H1 (cell line): ENCODE measurements around the gene FOXK1. TPM values are rescaled to one million over a fixed set of nuclear protein-coding genes. Genes with fewer than 3 reads are reported as not detected.

Experiments used
- CTCF ChIA-PET: fragments of 300-600 bp; sonication (Branson Sonifier 250); formaldehyde crosslinking; loops from one replicate; lab custom pipeline; 2021; ENCODE audit not compliant: partially characterized antibody; lab: Charles Lee
- POLR2A ChIA-PET: fragments of 300-600 bp; sonication (Branson Sonifier 250); formaldehyde crosslinking; loops from one replicate; lab custom pipeline; 2021; ENCODE audit warnings: inconsistent platforms; ENCODE audit not compliant: partially characterized antibody; lab: Charles Lee
- DNase-seq, 2 experiments: peaks; one replicate each; pipeline versions ENCODE4 v3.0.0 to v3.0.0-alpha.2; 2010 to 2022; ENCODE audit warnings: low spot score in 2 of 2, low read depth in 1 of 2, mixed read lengths in 1 of 2
- FAIRE-seq: peaks from 2 replicates; lab custom pipeline; 2011; peaks lifted over from hg19 to GRCh38; lab: Jason Lieb, UNC
- H2AFZ ChIP-seq: 2 replicates; pipeline ENCODE4 v1.8.1; 2012; ENCODE audit warnings: low read length, inconsistent platforms
- H2AK5ac ChIP-seq: 2 replicates; pipeline ENCODE4 v1.6.1; 2013; ENCODE audit warnings: low read depth, low read length
- H2BK120ac ChIP-seq: replicated peaks from 2 replicates; pipeline ENCODE3; 2013; ENCODE audit warnings: low read depth, low read length, inconsistent platforms
- H2BK12ac ChIP-seq: 2 replicates; pipeline ENCODE4 v1.6.1; 2013; ENCODE audit warnings: low read depth, low read length
- H2BK15ac ChIP-seq: 2 replicates; pipeline ENCODE4 v1.6.1; 2013; ENCODE audit warnings: low read length
- H2BK20ac ChIP-seq: 2 replicates; pipeline ENCODE4 v1.6.1; 2013; ENCODE audit warnings: low read length
- H2BK5ac ChIP-seq: 2 replicates; pipeline ENCODE4 v1.6.1; 2013; ENCODE audit warnings: low read depth, low read length
- H3K14ac ChIP-seq: 2 replicates; pipeline ENCODE4 v1.6.1; 2013; ENCODE audit warnings: inconsistent platforms; ENCODE audit not compliant: insufficient read length
- H3K18ac ChIP-seq: 2 replicates; pipeline ENCODE4 v1.6.1; 2013; ENCODE audit warnings: low read length; ENCODE audit errors: extremely low read depth
- H3K23ac ChIP-seq: 2 replicates; pipeline ENCODE4 v1.6.1; 2013; ENCODE audit warnings: inconsistent platforms; ENCODE audit not compliant: insufficient read length
- H3K23me2 ChIP-seq: 2 replicates; pipeline ENCODE4 v1.6.1; 2013; ENCODE audit warnings: low read depth, low read length
- H3K27ac ChIP-seq: 2 replicates; pipeline ENCODE4 v1.6.1; 2011; ENCODE audit warnings: low read depth, low read length, inconsistent platforms
- H3K27me3 ChIP-seq, 4 experiments: replicated peaks in 1 of 4; 1 replicate in 1 of 4; 2 replicates in 3 of 4; pipeline versions ENCODE4 v1.6.1 to v1.8.1; 2011 to 2013; ENCODE audit warnings: low read length in 3 of 4, mild to moderate bottlenecking in 3 of 4, inconsistent platforms in 2 of 4, mixed read lengths in 2 of 4, moderate library complexity in 1 of 4; ENCODE audit not compliant: control insufficient read depth in 3 of 4, insufficient read depth in 3 of 4; ENCODE audit errors: extremely low read depth in 1 of 4
- H3K36me3 ChIP-seq, 4 experiments: 2 replicates each; pipeline versions ENCODE4 v1.6.1 to v1.8.1; 2011 to 2013; ENCODE audit warnings: mild to moderate bottlenecking in 4 of 4, low read length in 3 of 4, moderate library complexity in 2 of 4, control low read depth in 1 of 4, inconsistent platforms in 1 of 4; ENCODE audit not compliant: insufficient read depth in 4 of 4, control insufficient read depth in 2 of 4
- H3K4ac ChIP-seq: replicated peaks from 2 replicates; pipeline ENCODE3; 2013; ENCODE audit warnings: low read length, low read depth, mixed read lengths, inconsistent platforms; ENCODE audit not compliant: insufficient read length
- H3K4me1 ChIP-seq, 4 experiments: replicated peaks in 1 of 4; 1 replicate in 1 of 4; 2 replicates in 3 of 4; pipeline versions ENCODE4 v1.6.1 to v1.8.1; 2011 to 2013; ENCODE audit warnings: low read length in 3 of 4, inconsistent platforms in 2 of 4, mixed read lengths in 1 of 4; ENCODE audit not compliant: insufficient read depth in 4 of 4, control insufficient read depth in 3 of 4
- H3K4me2 ChIP-seq, 2 experiments: 2 replicates each; pipeline versions ENCODE4 v1.6.1 to v1.8.1; 2011 to 2013; ENCODE audit warnings: low read depth in 2 of 2, low read length in 2 of 2, control low read depth in 1 of 2, inconsistent platforms in 1 of 2, mild to moderate bottlenecking in 1 of 2; ENCODE audit not compliant: insufficient read depth in 1 of 2
- H3K4me3 ChIP-seq, 4 experiments: fragments of 200-600, 300-600 bp in 1 of 4; sonication (generic), shearing (Covaris generic), sonication (Bioruptor Twin) in 1 of 4; 2 replicates each; pipeline versions ENCODE4 v1.5.1 to v1.8.1; 2011 to 2016; ENCODE audit warnings: low read length in 4 of 4, low read depth in 3 of 4, control low read depth in 2 of 4, inconsistent platforms in 2 of 4, mild to moderate bottlenecking in 2 of 4, mixed read lengths in 1 of 4, moderate library complexity in 1 of 4; ENCODE audit not compliant: insufficient read depth in 2 of 4; ENCODE audit errors: extremely low read depth in 1 of 4
- H3K56ac ChIP-seq: replicated peaks from 2 replicates; pipeline ENCODE3; 2013; ENCODE audit warnings: low read depth, mild to moderate bottlenecking, mixed read lengths, low read length, inconsistent platforms; ENCODE audit not compliant: insufficient read length
- H3K79me1 ChIP-seq: 2 replicates; pipeline ENCODE4 v1.6.1; 2013; ENCODE audit warnings: low read depth, low read length, control low read depth
- H3K79me2 ChIP-seq, 2 experiments: 2 replicates each; pipeline versions ENCODE4 v1.6.1 to v1.8.1; 2012 to 2013; ENCODE audit warnings: low read length in 2 of 2, mild to moderate bottlenecking in 2 of 2, inconsistent platforms in 1 of 2; ENCODE audit not compliant: insufficient read depth in 2 of 2, control insufficient read depth in 1 of 2
- H3K9ac ChIP-seq, 4 experiments: replicated peaks in 1 of 4; 1 replicate in 1 of 4; 2 replicates in 3 of 4; pipeline versions ENCODE4 v1.6.1 to v1.8.1; 2011 to 2013; ENCODE audit warnings: low read depth in 3 of 4, low read length in 3 of 4, control low read depth in 2 of 4, mild to moderate bottlenecking in 2 of 4, moderate library complexity in 2 of 4, inconsistent platforms in 1 of 4; ENCODE audit errors: extremely low read depth in 1 of 4
- H3K9me3 ChIP-seq, 2 experiments: 2 replicates each; pipeline versions ENCODE4 v1.6.1 to v1.8.1; 2012 to 2013; ENCODE audit warnings: mild to moderate bottlenecking in 2 of 2, moderate library complexity in 2 of 2, control low read depth in 1 of 2, inconsistent platforms in 1 of 2, low read depth in 1 of 2, low read length in 1 of 2, mixed read lengths in 1 of 2; ENCODE audit not compliant: insufficient read depth in 2 of 2
- H4K20me1 ChIP-seq, 2 experiments: replicated peaks in 1 of 2; 2 replicates each; pipeline versions ENCODE3 to v1.8.1; 2011 to 2013; ENCODE audit warnings: inconsistent platforms in 2 of 2, low read length in 2 of 2, mild to moderate bottlenecking in 1 of 2; ENCODE audit not compliant: insufficient read depth in 2 of 2, control insufficient read depth in 1 of 2
- H4K5ac ChIP-seq: 2 replicates; pipeline ENCODE4 v1.6.1; 2013; ENCODE audit warnings: low read length, low read depth, mixed read lengths, inconsistent platforms; ENCODE audit not compliant: insufficient read length
- H4K8ac ChIP-seq: 2 replicates; pipeline ENCODE4 v1.8.0; 2013; ENCODE audit warnings: mild to moderate bottlenecking, moderate library complexity, low read length, inconsistent platforms; ENCODE audit not compliant: insufficient read depth; ENCODE audit errors: extremely low read depth
- H4K91ac ChIP-seq: replicated peaks from 2 replicates; pipeline ENCODE3; 2013; ENCODE audit warnings: low read length, mixed read lengths, inconsistent platforms; ENCODE audit not compliant: insufficient read length
- BCL11A ChIP-seq, 2 experiments: IDR thresholded peaks; one replicate each; pipeline ENCODE4 v1.6.1; 2011; ENCODE audit warnings: low read depth in 2 of 2, low read length in 2 of 2, mild to moderate bottlenecking in 2 of 2
- GTF2F1 ChIP-seq: IDR thresholded peaks from 2 replicates; pipeline ENCODE4 v1.6.1; 2012; ENCODE audit warnings: low read depth, low read length, improper control_type of control experiment, borderline replicate concordance
- POU5F1 ChIP-seq: IDR thresholded peaks from 2 replicates; pipeline ENCODE4 v1.6.1; 2011; ENCODE audit warnings: low read depth, mild to moderate bottlenecking, low read length, moderate library complexity
- RBBP5 ChIP-seq: IDR thresholded peaks from 2 replicates; pipeline ENCODE4 v1.7.1; 2012; ENCODE audit warnings: low read depth, mild to moderate bottlenecking, inconsistent platforms, low read length, moderate library complexity, borderline replicate concordance
- SP4 ChIP-seq: IDR thresholded peaks from 2 replicates; pipeline ENCODE4 v1.6.1; 2012; ENCODE audit warnings: low read length, inconsistent platforms
- TAF1 ChIP-seq: IDR thresholded peaks from 2 replicates; pipeline ENCODE4 v1.6.1; 2011; ENCODE audit warnings: mild to moderate bottlenecking, low read depth, low read length
- TAF7 ChIP-seq: optimal IDR thresholded peaks from 2 replicates; pipeline ENCODE3; 2011; ENCODE audit warnings: low read depth, mild to moderate bottlenecking, inconsistent platforms, low read length, moderate library complexity, borderline replicate concordance
- WGBS, 2 experiments: shearing (Covaris generic) in 1 of 2; methylation state at CpG; one replicate each; pipeline versions ENCODE4 v1.1.6 to v1.1.7; 2013 to 2015; ENCODE audit warnings: low lambda C conversion rate in 2 of 2, mixed read lengths in 2 of 2, inconsistent platforms in 1 of 2, low coverage in 1 of 2, missing lambda C conversion rate in 1 of 2; ENCODE audit not compliant: insufficient replicate concordance in 2 of 2, insufficient coverage in 1 of 2, insufficient read length in 1 of 2; ENCODE audit errors: extremely low coverage in 1 of 2, missing lambda C conversion rate in 1 of 2; 5-methylcytosine and 5-hydroxymethylcytosine counted together
- polyA plus RNA-seq, 7 experiments: library from polyadenylated mRNA; depleted of rRNA in 3 of 7; stranded (reverse) in 5 of 7; unstranded in 2 of 7; fragments of >200 nt in 5 of 7; fragments of 200-250 nt in 2 of 7; gene quantifications; 1 replicate in 5 of 7; 2 replicates in 1 of 7; 4 replicates in 1 of 7; pipeline versions ENCODE4 v1.2.1 to v1.2.3, GENCODE V29; 2011 to 2013; ENCODE audit warnings: missing spikeins in 2 of 7, mixed read lengths in 2 of 7
- total RNA-seq: library from RNA; stranded (reverse); fragmentation: NEBNext Ultra II Directional; extraction: Animal tissue kit (Norgen Biotek cat#: 25700); gene quantifications from 2 replicates; pipeline ENCODE4 v1.2.1, GENCODE V29; 2021

The FOXK1 gene
- total and polyA plus RNA-seq, 2 of the 8 experiments (the other 6 are each of a cell fraction or from before 2014, with no cell fraction given), result 2.0 to 8.5 TPM

DNA sequence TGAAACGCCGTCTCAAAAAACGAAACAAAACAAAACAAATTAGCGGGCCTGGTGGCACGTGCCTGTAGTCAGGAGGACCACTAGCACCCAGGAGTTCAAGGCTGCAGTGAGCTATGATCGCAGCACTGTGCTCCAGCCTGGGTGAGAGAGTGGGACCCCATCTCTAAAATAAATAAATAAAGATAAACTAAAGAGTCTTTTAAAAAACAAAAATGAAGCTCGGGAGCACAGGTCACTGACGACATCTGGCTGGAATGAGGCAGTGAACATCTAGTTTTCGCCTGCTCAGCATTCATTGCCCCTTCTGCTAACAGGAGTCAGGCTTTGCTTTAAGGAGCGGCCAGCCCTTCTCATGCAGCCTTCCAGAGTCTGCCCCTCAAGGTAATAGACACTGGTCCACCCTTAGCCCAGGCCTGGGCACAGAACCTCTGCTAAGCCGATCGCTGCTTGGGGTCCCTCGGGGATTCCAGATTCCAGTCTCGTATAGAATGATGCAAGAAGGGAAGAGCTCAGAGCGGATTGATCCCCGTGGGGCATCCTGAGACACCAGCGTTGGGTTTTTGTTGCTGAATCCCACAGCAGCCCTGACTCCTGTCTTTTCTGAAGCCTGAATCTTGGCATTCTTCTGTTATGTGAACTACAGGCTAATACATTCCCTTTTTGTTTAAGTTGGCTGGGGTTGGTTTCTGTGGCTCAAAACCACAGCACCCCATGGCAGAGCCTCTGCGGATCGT is 14.2 kb upstream of the FOXK1 start:
- FAIRE-seq (no peak), DNase-seq (no peak)
- Histone ChIP-seq H3K4ac (no peak overlapping the region), H2AFZ (no peak overlapping the region), H3K4me2 (no peak overlapping the region), H3K4me1 (no peaks in the 10 kb centered on the region; a peak in 1 of 7 replicates), H4K91ac (no peak overlapping the region), H3K27me3 (peaks cover 0 to 2% (median under 1%) of the 10 kb centered on the region in 4 experiments; a peak in 1 of 7 replicates), H2BK120ac (no peak overlapping the region), H3K79me1 (no peaks in the 10 kb centered on the region), H3K79me2 (no peaks in the 10 kb centered on the region), H3K56ac (no peak overlapping the region), H3K18ac (no peak overlapping the region), H3K9ac (no peak overlapping the region), H4K20me1 (no peaks in the 10 kb centered on the region), H4K5ac (no peak overlapping the region), H3K36me3 (no peaks in the 10 kb centered on the region), H3K4me3 (no peak overlapping the region), H3K14ac (no peak overlapping the region), H3K9me3 (peaks cover 30 to 46% of the 10 kb centered on the region in 2 experiments; a peak in 3 of 4 replicates), H2BK15ac (no peak overlapping the region), H3K23ac (no peak overlapping the region), H3K27ac (no peak overlapping the region), H2BK20ac (no peak overlapping the region), H2BK12ac (no peak overlapping the region), H2AK5ac (no peak overlapping the region), H4K8ac (no peak overlapping the region), H2BK5ac (no peak overlapping the region), H3K23me2 (no peaks in the 10 kb centered on the region)
- TF ChIP-seq GTF2F1 (no peak), RBBP5 (no peak), SP4 (no peak), BCL11A (IDR thresholded peaks at IDR 0.05; ENCODE audit: low read depth in 2 of 2, low read length in 2 of 2) (no peak), TAF1 (no peak), TAF7 (no peak), POU5F1 (no peak)
- CTCF ChIA-PET, result interaction anchor here (0.7 kb wide), 1 partner anchor 1158 kb away, joined by 3 read pairs; no protein-coding TSS in a partner anchor
- POLR2A ChIA-PET, result interaction anchor here (1.1 kb wide), 1 partner anchor 26 kb away, joined by 3 read pairs; no protein-coding TSS in a partner anchor
- 82% methylated on average over 19 of the region's 19 CpGs; no CpG with 5 or more reads in 1 of the 2 experiments for WGBS, 2 experiments
